Stimulated activated CD8-positive, alpha-beta memory T cell treated with anti-CD3 and anti-CD28 coated beads, Interleukin-12 subunit alpha, Interleukin-12 subunit beta, amount 100 ng/mL, for 24 hours (primary cell): ENCODE results near the gene ZNF320.
A peak's percentile ranks its signal among the peaks of the same experiment; 100 is the strongest.
"Not testable (repeated sequence)": the region's sequence is repeated elsewhere in the genome, so short reads cannot be mapped to it uniquely, and the experiment has no call there.

Experiments used
- DNase-seq: peaks from one replicate; pipeline ENCODE4 v3.0.0-alpha.2; 2020; ENCODE audit errors: extremely low read depth

Gene ZNF320

DNA sequence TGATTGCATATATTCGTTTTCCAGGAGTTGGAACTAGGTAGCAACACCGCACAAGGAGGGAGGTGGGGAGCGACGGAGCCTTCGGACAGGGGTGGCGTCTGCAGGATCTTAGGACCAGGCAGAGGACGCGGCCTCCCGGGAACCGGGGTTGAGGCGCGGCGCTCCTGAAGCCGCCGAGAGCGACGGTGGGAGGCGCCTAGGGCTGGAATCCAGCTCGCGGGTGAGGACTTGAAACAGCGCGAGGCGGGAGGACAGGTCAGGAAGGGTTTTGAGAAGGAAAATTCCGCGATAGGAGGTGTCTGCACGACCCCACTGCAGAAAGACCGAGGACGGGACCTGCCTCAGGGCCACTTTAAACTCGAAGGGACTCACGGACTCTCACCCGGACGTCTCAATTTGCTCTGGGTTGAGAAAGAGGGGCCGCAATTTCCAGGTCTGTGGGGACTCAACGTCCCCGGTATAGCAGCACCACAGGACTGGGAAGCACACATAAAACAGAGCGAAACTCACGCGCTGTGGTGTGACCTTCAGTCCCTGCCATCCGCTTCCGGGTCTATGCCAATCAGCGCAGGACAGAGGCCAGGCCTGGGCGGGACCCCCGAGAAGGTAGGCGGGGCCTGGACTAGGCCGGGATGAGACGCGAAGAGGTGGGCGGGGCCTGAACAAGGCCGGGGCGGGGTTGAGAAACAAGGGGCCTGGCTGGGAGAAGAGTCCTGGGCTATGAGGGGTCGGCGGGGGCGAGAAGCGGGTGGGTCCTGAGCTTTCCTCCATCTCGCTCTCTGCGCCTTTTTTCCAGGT lies at the start of gene ZNF320:
TSS of gene ZNF320 (minus strand) at position 498 of the 798 bp plus-strand sequence. CDS start 7,380 bp downstream, outside the sequence.
- peak; percentile 73 for DNase-seq

DNA sequence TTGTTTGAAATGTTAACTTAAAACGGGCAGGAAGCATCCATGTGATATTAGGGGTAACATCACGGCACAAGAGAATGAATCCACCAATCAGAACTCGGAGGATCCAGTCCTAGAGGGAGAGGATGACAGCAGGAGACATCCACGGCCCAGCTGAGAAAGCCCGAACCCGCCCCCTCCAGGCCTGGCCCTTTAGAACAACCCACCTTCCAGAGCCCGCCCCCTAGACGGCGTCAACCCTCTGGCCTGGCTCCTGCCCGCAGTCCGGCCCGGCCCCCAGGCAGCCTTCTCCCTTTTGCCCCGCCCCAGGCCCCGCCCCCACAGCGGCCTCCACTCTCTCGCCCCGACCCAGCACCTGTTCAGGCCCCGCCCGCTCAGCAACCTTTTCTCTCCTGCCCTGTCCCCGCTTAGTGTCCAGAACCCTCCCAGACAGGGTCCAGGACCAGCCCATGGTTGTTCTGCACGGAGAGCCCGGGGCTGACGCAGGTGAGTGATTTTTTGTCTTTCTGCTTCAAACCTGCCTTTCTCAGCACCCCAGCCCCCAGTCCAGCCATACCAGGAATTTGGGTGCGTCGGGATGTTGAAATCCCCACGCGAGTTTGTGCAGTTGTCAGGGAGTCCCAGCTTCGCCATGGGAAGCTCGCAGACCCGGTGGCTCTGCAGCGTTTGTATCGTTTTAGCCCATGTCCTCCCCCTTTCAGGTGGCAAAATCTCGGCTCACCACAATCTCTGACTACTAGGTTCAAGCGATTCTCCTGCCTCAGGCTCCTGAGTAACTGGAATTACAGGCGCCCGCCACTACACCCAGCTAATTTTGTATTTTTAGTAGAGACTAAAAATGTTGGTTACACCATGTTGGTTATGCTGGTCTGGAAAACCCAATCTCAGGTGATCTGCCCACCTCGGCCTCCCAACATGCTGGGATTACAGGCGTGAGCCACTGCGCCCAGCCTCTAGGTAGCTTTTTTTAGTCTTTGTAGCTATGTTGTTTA lies 49.2 kb upstream of the ZNF320 start:
- DNase-seq, result no peak

DNA sequence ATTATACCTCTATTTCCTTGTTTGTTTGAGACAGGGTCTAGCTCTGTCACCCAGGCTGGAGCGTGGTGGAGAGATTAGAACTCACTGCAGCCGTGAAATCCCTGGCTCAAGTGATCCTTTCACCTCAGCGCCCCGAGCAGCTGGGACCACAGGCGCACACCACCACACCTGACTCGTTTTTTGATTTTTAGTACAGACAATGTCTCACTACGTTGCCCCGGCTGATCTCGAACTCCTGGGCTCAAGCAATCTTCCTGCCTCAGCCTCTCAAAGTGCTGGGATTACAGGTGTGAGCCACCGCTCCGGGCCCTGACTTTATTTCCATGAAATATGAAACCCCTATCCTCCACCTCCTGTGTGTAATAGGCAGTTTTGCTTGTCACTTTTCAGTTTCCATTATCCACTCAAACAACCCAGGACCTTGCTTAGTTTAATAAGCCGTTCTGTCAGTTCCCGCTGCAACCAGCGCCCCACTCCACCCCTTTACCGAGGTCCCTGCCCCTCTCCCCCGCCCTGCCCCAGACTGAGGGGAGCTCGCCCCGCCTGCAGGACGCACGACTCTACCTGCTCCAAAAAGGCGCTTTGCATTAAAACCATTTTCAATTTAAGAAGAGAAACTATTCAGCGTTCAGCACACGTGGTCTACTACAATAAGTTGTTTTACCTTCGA lies 48.4 kb upstream of the ZNF320 start:
- no peak for DNase-seq

DNA sequence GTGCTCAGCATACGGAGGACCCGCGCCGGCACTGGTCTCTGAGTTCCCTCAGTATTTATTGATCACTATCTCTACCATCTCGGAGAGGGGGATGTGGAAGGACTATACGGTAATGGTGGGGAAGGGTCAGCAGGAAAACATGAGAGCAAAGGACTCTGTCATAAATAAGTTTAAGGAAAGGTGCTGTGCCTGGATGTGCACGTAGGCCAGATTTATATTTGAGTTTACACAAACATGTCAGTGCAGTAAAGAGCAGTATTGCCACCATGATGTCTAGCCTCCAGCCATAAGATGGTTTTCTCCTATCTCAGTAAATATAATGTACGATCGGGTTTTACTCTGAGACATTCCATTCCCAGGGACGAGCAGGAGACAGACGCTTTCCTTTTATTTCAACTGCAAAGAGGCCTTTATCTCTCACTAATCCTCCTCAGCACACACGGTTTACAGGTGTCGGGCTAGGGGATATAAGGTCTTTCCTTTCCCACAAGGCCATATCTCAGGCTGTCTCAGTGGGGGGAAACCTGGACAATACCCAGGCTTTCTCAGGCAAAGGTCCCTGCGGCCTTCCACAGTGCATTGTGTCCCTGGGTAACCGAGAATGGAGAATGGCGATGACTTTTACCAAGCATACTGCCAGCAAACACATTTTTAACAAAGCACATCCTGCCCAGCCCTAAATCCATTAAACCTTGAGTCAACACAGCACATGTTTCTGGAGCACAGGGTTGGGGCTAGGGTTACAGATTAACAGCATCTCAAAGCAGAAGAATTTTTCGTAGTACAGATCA lies 47.5 kb upstream of the ZNF320 start:
- DNase-seq, result not testable (repeated sequence)

DNA sequence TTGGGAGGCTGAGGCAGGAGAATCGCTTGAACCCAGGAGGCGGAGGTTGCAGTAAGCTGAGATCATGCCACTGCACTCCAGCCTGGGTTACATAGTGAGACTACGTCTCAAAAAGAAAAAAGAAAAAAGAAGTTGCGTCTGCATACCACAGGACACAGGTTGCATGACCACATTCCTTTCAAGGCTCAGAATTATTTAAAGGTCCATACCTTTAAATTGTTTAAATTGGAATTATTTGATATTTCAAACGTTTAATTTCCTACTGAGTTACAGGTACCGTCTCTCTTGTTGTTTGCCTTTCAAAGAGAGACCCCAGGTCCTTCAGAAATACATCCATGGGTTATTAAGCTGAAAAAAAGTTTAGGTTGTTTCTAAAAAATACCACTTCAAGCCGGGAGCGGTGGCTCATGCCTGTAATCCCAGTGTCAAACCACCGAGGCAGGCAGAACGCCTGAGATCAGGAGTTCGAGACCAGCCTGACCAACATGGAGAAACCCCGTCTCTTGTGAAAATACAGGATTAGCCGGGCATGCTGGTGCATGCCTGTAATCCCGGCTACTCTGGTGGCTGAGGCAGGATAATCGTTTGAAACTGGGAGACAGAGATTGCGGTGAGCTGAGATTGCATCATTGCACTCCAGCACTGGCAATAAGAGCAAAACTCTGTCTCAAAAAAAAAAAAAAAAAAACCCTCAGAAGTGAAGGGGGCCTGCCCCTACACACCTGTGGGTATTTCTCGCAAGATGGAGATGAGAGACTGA lies 46.6 kb upstream of the ZNF320 start:
- DNase-seq, result no peak

DNA sequence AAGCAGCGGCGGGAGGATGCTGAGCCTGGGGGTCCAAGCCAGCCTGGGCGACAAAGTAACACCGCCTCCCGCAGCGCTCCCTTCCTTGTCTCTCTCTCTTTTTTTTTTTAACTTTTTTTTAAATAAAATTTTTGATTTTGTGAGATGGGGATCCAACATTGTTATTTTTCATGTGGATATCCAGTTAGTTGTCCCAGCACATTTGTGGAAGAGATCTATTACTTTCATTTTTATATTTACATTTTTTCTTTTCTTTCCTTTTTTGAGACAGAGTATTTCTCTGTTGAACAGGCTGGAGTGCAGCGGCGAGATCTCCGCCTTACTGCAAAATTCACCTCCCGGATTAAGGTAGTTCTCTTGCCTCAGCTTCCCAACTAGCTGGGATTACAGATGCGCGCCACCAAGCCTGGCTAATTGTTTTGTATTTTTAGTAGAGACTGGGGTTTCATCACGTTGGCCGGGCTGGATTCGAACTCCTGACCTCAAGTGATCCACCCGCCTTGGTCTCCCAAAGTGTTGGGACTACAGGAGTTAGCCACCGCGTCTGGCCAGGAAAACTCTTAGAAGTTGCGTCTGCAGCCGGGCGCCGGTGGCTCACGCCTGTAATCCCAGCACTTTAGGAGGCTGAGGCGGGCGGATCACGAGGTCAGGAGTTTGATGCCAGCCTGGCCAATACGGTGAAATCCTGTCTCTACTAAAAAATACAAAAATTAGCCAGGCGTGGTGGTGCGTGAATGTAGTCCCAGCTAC lies 45.9 kb upstream of the ZNF320 start:
- DNase-seq, result no peak

DNA sequence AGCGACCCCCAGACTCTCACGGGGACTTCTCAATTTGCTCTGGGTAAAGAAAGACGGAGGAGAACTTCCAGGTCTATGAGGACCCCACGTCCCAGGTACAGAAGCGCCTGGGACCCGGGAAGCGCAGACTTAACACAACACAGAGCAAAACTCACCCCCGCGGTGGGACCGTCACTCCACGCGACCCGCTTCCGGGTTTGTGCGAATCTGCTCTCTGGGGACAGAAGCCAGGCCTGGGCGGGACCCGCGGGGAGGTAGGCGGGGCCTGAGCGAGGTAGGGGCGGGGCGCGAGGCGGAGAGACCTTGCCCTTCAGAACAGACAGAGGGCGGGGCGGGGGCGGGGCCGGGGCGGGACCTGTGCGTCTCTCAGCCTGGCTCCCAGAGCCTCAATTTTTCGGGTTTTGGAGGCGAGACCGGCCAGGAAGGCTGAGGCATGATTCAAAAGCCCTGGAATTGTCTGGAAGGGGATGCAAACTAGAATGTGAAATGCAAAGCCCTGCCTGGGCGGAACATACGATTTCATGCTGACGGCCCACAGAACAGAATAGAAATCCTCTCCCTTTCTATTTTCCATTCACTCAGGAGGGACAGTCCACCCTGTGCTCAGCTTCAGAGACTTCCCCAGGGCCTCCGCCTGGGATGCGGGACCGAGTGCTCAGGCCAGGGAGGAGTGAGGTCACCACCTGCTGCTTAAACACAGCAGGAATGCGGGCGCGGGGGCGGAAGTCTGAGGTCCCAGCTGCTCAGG lies 45.1 kb upstream of the ZNF320 start:
- peak; percentile 77 for DNase-seq

DNA sequence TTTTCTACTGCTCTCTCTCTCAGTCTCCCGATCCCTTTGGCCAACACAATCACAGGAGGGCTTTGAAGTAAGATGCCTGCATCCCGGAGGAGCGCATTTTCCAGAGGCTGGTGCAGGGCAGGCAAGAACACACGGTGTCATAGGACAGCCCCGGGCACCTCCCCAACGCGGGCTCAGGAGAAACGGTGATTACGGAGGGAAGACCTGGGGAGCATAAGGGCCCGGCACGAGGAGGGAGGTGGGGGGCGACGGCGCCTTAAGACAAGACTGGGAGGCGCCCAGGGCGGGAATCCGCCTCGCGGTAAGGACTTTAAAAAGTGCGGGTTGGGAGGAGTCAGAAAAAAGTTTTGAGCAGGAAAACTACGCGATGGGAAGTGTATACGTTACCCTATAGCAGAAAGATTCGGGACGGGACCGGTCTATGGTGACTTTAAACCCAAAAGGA lies 44.5 kb upstream of the ZNF320 start:
- DNase-seq, result no peak

DNA sequence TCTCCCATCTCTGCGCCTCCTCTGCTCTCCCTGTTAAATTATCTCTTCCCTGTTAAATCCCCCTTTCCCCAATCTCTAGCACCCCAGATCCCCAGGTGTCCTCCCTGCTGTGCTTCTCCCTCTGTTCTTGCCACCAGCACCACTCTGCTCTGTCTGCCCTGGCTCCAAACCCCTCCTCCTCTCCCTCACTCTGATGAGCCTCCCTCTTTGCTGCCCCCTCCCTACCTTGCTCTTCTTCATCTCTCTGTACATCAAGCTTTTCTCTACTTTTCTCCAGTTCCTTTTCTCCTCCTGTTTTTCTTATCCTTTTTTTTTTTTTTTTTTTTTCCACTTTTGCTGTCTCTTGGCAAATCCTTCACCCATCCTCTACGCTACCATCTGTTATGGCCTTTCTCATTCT lies 44.1 kb upstream of the ZNF320 start:
- DNase-seq, result not testable (repeated sequence)

DNA sequence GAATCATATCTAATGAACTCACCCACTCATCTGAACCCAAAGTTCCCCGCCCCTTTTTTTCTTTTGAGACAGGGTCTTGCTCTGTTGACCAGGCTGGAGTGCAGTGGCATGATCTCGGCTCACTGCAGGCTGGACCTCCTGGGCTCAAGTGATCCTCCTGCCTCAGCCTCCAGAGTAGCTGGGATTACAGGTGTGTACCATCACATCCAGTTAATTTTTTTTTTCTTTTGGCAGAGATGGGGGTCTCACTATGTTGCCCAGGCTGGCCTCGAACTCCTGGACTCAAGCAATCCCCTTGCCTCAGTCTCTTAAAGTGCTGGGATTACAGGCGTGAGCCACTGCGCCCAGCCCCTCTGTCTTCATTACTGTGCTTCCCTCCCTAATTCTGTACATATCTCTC lies 43.5 kb upstream of the ZNF320 start:
- not testable (repeated sequence) for DNase-seq

DNA sequence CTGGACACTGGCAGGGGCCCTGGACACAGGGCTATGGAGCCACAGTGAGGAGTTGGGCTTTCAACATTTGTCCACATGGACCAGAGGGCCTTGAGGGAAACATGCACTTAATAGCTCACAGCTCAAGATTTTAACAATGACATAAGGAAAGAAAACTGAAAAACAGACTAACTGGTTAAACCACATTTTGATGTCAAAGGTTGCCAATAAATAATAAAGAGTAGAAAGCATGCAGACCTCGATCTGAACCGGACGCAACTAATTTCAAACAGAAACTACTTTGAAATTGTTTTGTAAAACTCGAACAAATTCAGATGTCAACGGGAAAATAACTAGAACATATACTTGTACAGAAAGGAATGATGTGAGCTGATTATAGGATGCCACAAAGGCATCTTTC lies 41.3 kb upstream of the ZNF320 start:
- no peak for DNase-seq

DNA sequence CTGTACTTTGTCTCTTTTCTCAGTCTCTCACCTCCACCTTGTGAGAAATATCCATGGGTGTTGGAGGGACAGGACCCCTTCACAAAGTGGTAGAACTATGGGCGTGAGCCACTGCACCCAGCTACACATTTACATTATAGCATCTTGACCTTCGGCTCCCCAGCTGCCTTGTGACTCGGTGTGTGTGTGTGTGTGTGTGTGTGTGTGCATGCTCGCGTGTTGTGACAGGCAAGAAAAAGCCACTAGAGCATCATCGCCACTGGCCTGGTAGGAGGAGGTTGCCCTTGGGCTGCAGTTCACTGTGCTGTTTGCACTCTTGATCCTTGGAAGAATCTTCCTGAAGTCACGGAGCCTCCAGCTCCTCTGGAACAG lies 39.5 kb upstream of the ZNF320 start:
- DNase-seq, result no peak

DNA sequence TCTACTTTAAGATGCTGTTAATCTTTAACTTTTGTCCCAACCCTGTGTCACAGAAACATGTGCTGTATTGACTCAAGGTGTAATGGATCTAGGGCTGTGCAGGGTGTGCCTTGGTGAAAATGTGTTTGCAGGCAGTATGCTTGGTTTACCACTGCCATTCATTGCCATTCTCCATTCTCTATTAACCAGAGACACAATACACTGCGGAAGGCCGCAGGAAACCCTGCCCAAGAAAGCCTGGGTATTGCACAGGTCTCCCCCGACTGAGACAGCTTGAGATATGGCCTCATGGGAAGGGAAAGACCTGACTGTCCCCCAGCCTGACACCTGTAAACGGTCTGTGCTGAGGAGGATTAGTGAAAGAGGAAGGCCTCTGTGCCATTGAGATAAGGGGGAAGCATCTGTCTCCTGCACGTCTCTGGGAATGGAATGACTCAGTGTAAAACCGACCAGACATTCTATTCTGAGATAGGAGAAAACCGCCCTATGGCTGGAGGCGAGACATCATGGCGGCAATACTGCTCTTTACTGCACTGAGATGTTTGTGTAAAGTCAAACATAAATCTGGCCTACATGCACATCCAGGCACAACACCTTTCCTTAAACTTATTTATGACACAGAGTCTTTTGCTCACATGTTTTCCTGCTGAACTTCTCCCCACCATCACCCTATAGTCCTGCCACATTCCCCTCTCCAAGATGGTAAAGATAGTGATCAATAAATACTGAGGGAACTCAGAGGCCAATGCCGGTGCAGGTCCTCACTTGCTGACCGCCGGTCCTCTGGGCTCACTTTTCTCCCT lies 38.9 kb upstream of the ZNF320 start:
- no peak for DNase-seq

DNA sequence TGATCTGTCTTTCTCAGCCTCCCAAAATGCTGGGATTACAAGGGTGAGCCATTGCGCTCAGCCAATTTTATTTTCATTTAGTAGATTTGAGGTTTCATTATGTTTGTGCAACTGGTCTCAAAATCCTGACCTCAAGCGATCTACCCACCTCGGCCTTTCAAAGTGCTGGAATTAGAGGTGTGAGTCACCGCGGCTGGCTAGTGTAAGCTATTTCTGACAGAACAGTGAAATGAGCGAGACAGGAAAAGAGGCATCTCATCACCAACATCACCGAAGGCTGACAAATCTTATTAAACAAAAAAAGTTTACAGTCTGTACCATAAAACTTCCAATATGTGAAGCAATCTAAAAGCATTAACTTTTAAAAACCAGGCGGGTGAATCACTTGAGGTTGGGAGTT lies 38.0 kb upstream of the ZNF320 start:
- DNase-seq, result no peak

DNA sequence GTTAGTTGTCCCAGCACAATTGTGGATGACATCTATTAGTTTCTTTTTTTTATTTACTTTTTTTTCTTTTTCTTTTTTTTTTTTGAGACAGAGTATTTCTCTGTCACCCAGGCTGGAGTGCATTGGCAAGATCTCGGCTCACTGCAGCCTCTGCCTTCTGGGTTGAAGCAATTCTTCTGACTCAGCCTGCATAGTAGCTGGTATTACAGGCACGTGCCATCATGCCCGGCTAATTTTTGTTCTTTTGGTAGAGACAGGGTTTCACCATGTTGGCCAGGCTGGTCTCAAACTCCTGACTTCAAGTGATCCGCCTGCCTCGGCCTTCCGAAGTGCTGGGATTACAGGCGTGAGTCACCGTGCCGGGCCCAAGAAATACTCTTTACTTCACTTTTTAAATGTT lies 27.2 kb upstream of the ZNF320 start:
- DNase-seq, result not testable (repeated sequence)

DNA sequence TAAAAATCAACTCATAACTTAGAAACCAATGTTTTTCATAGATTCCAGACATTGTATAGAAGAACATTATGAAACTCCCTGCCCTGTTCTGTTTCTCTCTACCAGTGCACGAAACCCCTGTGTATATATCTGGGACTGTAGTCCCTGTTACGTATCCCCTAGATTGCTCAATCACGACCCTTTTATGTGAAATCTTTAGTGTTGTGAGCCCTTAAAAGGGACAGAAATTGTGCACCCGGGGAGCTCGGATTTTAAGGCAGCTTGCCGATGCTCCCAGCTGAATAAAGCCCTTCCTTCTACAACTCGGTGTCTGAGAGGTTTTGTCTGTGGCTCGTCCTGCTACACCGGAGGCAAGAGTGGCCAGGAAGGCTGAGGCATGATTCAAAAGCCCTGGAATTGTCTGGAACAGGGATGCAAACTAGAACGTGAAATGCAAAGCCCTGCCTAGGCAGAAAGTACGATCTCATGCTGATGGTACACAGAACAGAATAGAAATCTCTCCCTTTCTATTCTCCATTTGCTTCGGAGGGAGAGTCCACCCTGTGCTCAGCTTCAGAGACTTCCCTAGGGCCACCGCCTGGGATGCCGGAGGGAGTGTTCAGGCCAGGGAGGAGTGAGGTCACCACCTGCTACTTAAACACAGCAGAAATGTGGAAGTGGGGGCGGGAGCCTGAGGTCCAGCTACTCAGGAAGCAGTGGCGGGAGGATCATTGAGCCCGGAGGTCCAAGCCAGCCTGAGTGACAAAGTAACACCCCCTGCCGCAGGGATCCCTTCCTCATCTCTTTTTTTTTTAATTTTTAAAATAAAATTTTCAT lies 26.6 kb upstream of the ZNF320 start:
- DNase-seq, result no peak
